ENCODE measurements around the gene SYF2.

GRCh38 chr1:25190260-25190659, 42.0 kb downstream of the SYF2 start:
- TF ChIP-seq, protein P1, sequence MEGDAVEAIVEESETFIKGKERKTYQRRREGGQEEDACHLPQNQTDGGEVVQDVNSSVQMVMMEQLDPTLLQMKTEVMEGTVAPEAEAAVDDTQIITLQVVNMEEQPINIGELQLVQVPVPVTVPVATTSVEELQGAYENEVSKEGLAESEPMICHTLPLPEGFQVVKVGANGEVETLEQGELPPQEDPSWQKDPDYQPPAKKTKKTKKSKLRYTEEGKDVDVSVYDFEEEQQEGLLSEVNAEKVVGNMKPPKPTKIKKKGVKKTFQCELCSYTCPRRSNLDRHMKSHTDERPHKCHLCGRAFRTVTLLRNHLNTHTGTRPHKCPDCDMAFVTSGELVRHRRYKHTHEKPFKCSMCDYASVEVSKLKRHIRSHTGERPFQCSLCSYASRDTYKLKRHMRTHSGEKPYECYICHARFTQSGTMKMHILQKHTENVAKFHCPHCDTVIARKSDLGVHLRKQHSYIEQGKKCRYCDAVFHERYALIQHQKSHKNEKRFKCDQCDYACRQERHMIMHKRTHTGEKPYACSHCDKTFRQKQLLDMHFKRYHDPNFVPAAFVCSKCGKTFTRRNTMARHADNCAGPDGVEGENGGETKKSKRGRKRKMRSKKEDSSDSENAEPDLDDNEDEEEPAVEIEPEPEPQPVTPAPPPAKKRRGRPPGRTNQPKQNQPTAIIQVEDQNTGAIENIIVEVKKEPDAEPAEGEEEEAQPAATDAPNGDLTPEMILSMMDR (IDR thresholded peaks at IDR 0.05; ENCODE audit: poor library complexity), result no peak
- TF ChIP-seq EZH2 (IDR thresholded peaks at IDR 0.05; ENCODE audit: borderline replicate concordance) (no peak), EZH2phosphoT487 (IDR thresholded peaks at IDR 0.05; ENCODE audit: low read depth, severe bottlenecking, unreplicated experiment) (no peak)
